ENCODE results near the gene TNFRSF19.

DNA sequence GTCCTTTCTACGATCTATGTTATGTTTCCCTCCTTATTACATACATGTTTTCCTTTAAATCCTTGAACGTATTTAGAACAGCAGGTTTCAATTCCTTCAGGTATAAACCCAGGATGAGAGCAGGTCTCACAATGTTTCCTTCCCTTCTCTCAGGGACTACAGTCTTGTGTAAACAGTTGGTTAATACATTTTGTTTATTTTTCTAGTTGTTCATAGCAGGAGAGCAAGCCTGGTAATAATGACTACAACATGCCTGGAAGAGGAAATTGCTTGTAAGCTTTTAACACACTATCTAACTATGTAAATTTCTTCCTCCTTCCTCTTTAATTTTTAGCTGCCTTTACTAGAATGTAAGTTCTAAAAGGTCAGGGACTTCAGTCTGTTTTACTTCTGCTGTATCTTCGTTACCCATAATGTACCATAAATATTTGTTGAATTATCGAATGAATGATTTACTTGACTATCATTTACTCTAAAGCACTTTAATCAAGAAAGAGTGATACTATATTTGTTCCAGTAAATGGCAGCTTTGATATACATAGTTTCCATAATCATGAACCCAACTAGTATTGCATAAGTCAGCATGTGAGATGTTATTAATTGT, 28.9 kb upstream of the TNFRSF19 start:
- TF ChIP-seq CTCF (IDR thresholded peaks at IDR 0.05; ENCODE audit: low read length), result no peak
- no peak for TF ChIP-seq EZH2 (IDR thresholded peaks at IDR 0.05; ENCODE audit: borderline replicate concordance, low read length)
